Bronchial epithelial cell (primary cell): Measurements from ENCODE around the gene PHF5A. TPM values are rescaled to one million over a fixed set of nuclear protein-coding genes. Genes with fewer than 3 reads are reported as not detected.

ENCODE experiments used
- DNase-seq: peaks from one replicate; pipeline ENCODE4 v3.0.0-alpha.2; 2010; ENCODE audit warnings: low read depth
- FAIRE-seq: peaks from 2 replicates; lab custom pipeline; 2011; peaks lifted over from hg19 to GRCh38; lab: Jason Lieb, UNC
- H3K27me3 ChIP-seq: 2 replicates; pipeline ENCODE4 v1.5.1; 2011; ENCODE audit warnings: low read length; ENCODE audit not compliant: control insufficient read depth, insufficient read depth
- H3K36me3 ChIP-seq: 2 replicates; pipeline ENCODE4 v1.5.1; 2011; ENCODE audit warnings: low read length; ENCODE audit not compliant: control insufficient read depth, insufficient read depth
- H3K4me3 ChIP-seq: 2 replicates; pipeline ENCODE4 v1.5.1; 2011; ENCODE audit warnings: mild to moderate bottlenecking, low read depth, low read length, control low read depth
- total RNA-seq: library from RNA; depleted of rRNA; stranded (reverse); fragments of >200 nt; gene quantifications from 2 replicates; pipeline ENCODE4 v1.2.1, GENCODE V29; 2014
- TF ChIP-seq, protein P1 (sequence below): IDR thresholded peaks from 2 replicates; pipeline ENCODE4 v1.5.1; 2011; ENCODE audit warnings: mild to moderate bottlenecking, moderate library complexity, low read length, control low read depth, inconsistent platforms; ENCODE audit not compliant: insufficient read depth, severe bottlenecking

The PHF5A gene
- total RNA-seq, 1 donor from 2014 or later: 111 TPM

DNA sequence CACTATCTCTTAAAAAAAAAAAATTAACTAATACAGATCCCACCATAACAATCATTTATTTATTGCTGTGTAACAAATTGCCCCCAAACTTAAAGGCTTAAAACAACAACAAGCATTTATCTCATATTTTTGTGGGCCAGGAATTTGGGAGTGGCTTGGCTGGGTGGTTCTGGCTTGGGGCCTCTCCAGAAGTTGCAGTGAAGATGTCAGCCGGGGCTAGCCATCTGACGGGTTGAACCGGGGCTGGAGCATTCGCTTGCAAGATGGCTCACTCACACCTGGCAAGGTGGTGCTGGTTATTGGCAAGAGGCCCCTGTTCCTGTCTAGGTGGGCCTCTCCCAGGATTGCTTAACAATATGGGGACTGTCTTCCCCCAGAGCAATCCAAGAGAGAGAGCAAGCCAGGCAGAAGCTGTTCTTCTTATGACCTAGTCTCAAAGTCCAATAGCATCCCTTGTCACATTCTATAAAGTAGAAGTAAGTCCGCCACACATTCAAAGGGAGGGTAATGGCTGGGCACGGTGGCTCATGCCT, 29.9 kb upstream of the PHF5A start:
- DNase-seq: no peak
- no peak for FAIRE-seq
- H3K27me3 ChIP-seq: no peaks in the 10 kb centered on the region
- no peak overlapping the region for H3K4me3 ChIP-seq
- peaks cover 7% of the 10 kb centered on the region for H3K36me3 ChIP-seq
- TF ChIP-seq, protein P1, sequence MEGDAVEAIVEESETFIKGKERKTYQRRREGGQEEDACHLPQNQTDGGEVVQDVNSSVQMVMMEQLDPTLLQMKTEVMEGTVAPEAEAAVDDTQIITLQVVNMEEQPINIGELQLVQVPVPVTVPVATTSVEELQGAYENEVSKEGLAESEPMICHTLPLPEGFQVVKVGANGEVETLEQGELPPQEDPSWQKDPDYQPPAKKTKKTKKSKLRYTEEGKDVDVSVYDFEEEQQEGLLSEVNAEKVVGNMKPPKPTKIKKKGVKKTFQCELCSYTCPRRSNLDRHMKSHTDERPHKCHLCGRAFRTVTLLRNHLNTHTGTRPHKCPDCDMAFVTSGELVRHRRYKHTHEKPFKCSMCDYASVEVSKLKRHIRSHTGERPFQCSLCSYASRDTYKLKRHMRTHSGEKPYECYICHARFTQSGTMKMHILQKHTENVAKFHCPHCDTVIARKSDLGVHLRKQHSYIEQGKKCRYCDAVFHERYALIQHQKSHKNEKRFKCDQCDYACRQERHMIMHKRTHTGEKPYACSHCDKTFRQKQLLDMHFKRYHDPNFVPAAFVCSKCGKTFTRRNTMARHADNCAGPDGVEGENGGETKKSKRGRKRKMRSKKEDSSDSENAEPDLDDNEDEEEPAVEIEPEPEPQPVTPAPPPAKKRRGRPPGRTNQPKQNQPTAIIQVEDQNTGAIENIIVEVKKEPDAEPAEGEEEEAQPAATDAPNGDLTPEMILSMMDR: no peak

DNA sequence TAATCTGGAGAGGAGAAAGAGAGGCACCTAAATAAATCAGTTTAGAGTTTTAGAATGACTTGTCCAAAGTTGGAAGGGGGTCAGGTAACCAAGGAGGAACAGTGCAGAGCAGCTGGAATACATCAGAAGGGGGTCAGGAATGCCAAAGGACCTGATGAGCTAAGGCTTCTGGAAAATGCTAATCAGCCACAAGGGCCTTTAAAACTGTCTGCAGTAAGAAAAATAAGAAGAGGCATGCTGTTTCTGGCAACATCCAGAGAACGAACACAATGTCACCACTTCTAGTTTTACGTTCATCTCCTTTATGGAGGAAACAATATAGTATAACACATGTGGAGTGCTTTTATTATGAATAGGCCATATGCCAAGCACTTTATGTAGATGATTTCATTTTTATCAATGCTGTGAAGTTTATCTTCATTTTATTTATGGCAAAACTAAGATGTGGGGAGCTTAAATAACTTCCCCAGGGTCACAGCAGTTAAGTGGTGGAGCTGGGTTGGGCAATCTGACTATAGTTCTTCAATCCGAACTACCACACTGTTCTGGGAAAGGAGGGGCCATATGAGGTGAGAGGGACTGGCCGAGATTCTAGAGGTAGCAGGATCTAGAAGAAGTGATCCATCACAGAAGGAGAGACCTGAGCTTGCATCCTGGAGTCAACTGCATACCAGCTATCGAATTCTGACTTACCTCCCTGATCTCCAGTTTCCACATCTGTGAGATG, 23.0 kb upstream of the PHF5A start:
- DNase-seq: no peak
- H3K27me3 ChIP-seq: no peaks in the 10 kb centered on the region
- TF ChIP-seq, protein P1: no peak
- H3K4me3 ChIP-seq: no peak overlapping the region
- no peak for FAIRE-seq
- H3K36me3 ChIP-seq: no peaks in the 10 kb centered on the region

- Histone ChIP-seq H3K36me3 (no peaks in the 10 kb centered on the region), H3K27me3 (no peaks in the 10 kb centered on the region), H3K4me3 (no peak overlapping the region)
- FAIRE-seq: no peak
- TF ChIP-seq, protein P1: no peak
- no peak for DNase-seq
Measured at GRCh38 chr22:41488596-41489385, 20.3 kb upstream of the PHF5A start.

GRCh38 chr22:41488076-41488475, 19.6 kb upstream of the PHF5A start:
- Histone ChIP-seq H3K4me3 (no peak overlapping the region), H3K36me3 (no peaks in the 10 kb centered on the region), H3K27me3 (no peaks in the 10 kb centered on the region)
- no peak for DNase-seq
- FAIRE-seq: no peak
- TF ChIP-seq, protein P1: no peak

DNA sequence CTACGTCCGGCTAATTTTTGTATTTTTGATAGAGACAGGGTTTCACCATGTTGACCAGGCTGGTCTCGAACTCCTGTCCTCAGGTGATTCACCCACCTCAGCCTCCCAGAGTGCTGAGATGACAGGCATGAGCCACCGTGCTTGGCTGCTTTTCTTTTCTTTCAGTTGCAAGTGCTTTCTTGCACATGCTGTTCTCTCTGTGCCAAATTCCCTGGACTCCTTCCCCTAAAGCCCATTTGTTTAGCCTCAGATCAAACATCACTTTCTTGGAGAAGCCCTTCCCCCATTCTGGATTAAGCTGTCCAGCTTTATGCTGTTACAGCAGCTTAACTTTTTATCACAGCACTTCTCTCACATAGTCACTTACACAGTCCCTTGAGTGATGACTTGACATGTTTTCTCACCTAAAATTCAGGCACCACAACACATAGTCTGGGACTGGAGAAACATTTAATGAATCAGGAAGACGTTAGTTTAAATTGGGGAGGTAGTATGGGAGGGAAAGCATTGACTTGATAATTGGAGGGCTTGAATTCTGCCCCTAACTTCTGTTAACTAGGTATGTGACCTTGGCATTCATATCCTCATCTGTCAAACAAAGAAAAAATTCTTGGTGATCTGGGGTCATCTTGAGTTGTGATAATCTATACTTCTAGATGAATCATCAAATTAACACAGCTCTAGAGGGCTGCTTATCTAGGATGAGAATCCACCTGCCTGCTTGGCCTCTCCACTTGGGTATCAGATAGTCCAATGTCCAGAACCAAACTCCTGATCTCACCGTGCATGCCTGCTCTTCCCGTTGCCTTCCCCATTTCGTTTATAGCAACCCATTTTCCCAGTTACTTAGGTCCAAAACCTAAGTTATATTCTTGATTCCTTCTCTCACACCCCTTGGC, 18.8 kb upstream of the PHF5A start:
- Histone ChIP-seq H3K4me3 (no peak overlapping the region), H3K36me3 (no peaks in the 10 kb centered on the region), H3K27me3 (no peaks in the 10 kb centered on the region)
- TF ChIP-seq, protein P1: no peak
- no peak for FAIRE-seq
- no peak for DNase-seq
